MM.1S (cell line): ENCODE measurements around the gene CRKL.

ENCODE experiments used
- DNase-seq: peaks from one replicate; pipeline ENCODE4 v3.0.0-alpha.2; 2015
- H2AFZ ChIP-seq: fragments of 300-600 bp; sonication (generic); 2 replicates; pipeline ENCODE4 v1.6.0; 2016; ENCODE audit warnings: antibody characterized with exemption, low read length
- H3F3A ChIP-seq: fragments of 300-600 bp; sonication (generic); 2 replicates; pipeline ENCODE4 v1.6.1; 2016; ENCODE audit warnings: mild to moderate bottlenecking, antibody characterized with exemption, low read length, moderate library complexity, mixed read lengths; ENCODE audit not compliant: insufficient read depth
- H3K27ac ChIP-seq: fragments of 300-600 bp; sonication (generic); 2 replicates; pipeline ENCODE4 v1.5.1; 2016; ENCODE audit warnings: mild to moderate bottlenecking, low read length
- H3K27me3 ChIP-seq: fragments of 300-600 bp; sonication (generic); replicated peaks from 2 replicates; pipeline ENCODE4 v1.6.0; 2016; ENCODE audit warnings: low read length; ENCODE audit not compliant: insufficient read depth
- H3K36me3 ChIP-seq: fragments of 300-600 bp; sonication (generic); replicated peaks from 2 replicates; pipeline ENCODE4 v1.6.1; 2016; ENCODE audit warnings: mild to moderate bottlenecking, low read length, mixed read lengths; ENCODE audit not compliant: insufficient read depth
- H3K4me1 ChIP-seq: fragments of 300-600 bp; sonication (generic); 2 replicates; pipeline ENCODE4 v1.6.1; 2016; ENCODE audit warnings: low read length, mixed read lengths
- H3K4me2 ChIP-seq: fragments of 300-600 bp; sonication (generic); 2 replicates; pipeline ENCODE4 v1.6.0; 2016; ENCODE audit warnings: low read depth, low read length
- H3K4me3 ChIP-seq: fragments of 300-600 bp; sonication (generic); 2 replicates; pipeline ENCODE4 v1.5.1; 2016; ENCODE audit warnings: low read length, mixed read lengths
- H3K79me2 ChIP-seq: fragments of 300-600 bp; sonication (generic); 2 replicates; pipeline ENCODE4 v1.6.1; 2016; ENCODE audit warnings: mixed run types, low read length, mixed read lengths
- H3K9ac ChIP-seq: fragments of 300-600 bp; sonication (generic); 2 replicates; pipeline ENCODE4 v1.6.1; 2016; ENCODE audit warnings: low read length, mixed read lengths
- H3K9me2 ChIP-seq: fragments of 300-600 bp; sonication (generic); replicated peaks from 2 replicates; pipeline ENCODE4 v1.6.1; 2016; ENCODE audit warnings: mild to moderate bottlenecking, low read length, mixed read lengths; ENCODE audit not compliant: insufficient read depth
- H3K9me3 ChIP-seq: fragments of 300-600 bp; sonication (generic); replicated peaks from 2 replicates; pipeline ENCODE4 v1.6.1; 2016; ENCODE audit warnings: mild to moderate bottlenecking, low read length, mixed read lengths; ENCODE audit not compliant: insufficient read depth
- H4K20me1 ChIP-seq: fragments of 300-600 bp; sonication (generic); 2 replicates; pipeline ENCODE4 v1.6.1; 2016; ENCODE audit warnings: mild to moderate bottlenecking, low read length, moderate library complexity, mixed read lengths; ENCODE audit not compliant: insufficient read depth
- CTCF ChIP-seq: fragments of 300-600 bp; sonication (generic); IDR thresholded peaks from 2 replicates; pipeline ENCODE4 v1.5.1; 2016; ENCODE audit warnings: antibody characterized with exemption, low read length, mixed read lengths
- EZH2 ChIP-seq: fragments of 300-600 bp; sonication (generic); optimal IDR thresholded peaks from 2 replicates; pipeline ENCODE3; 2017; ENCODE audit warnings: low read depth, mild to moderate bottlenecking, antibody characterized with exemption, low read length, mixed read lengths
- EZH2phosphoT487 ChIP-seq: fragments of 300-600 bp; sonication (generic); IDR thresholded peaks from 2 replicates; pipeline ENCODE4 v1.6.1; 2018; ENCODE audit warnings: antibody characterized with exemption, low read length

CRKL gene

DNA sequence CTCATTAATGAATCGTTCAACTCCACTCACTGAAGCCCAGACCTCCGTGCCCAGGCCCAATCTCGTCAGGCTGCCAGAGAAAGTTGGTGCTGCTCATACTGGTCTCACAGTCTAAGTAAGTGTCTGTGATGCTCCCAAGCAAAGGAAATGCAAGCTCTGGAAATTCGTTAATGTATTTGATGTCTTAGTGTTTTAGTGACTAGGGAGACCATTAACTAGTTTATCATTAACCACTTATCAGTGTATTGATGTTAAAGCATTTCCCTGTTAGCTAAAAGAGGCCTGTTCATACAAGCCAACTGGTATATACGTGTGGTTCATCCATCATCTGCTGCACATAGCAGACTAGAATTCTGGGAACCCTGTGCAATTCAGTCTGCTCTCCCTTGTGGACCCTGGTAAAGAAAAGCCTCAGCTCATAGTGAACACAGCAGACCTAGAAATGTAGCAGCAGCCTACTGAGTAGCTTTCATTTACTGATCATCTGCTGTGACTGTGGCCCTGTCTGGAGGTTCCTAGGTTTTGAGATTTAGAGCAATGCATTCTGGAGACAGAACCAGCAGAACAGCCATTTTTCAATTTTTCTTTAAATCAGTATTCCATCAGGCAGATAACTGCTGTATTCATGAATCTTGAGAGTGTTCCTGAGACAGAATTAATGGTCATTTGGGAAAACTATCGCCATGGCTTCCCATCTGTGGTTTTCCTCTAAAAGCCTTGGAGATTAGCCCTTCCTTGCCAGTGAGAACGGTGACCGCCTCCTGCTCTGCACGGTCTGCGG, 34.1 kb downstream of the CRKL start:
- H3K27me3 ChIP-seq: no peaks in the 10 kb centered on the region
- H3K4me1 ChIP-seq: no peaks in the 10 kb centered on the region
- H3F3A ChIP-seq: no peaks in the 10 kb centered on the region; the same call in 1 of the 2 replicates
- H3K79me2 ChIP-seq: peaks cover 72% of the 10 kb centered on the region
- no peak overlapping the region for H3K9ac ChIP-seq
- H2AFZ ChIP-seq: no peak overlapping the region
- H3K9me2 ChIP-seq: no peaks in the 10 kb centered on the region
- DNase-seq: no peak
- TF ChIP-seq EZH2 (no peak), CTCF (no peak), EZH2phosphoT487 (no peak)
- H3K4me2 ChIP-seq: no peak overlapping the region
- peaks cover 37% of the 10 kb centered on the region for H4K20me1 ChIP-seq
- peaks cover 9% of the 10 kb centered on the region for H3K36me3 ChIP-seq
- no peaks in the 10 kb centered on the region for H3K9me3 ChIP-seq
- no peak overlapping the region for H3K4me3 ChIP-seq
- H3K27ac ChIP-seq: no peak overlapping the region

GRCh38 chr22:20951932-20952380, 34.7 kb downstream of the CRKL start:
- Histone ChIP-seq H3K9me2 (no peaks in the 10 kb centered on the region), H3K36me3 (peaks cover 9% of the 10 kb centered on the region), H3K27me3 (no peaks in the 10 kb centered on the region), H3K79me2 (peaks cover 66% of the 10 kb centered on the region), H3K27ac (no peak overlapping the region), H2AFZ (no peak overlapping the region), H3K9ac (no peak overlapping the region), H3F3A (no peaks in the 10 kb centered on the region; the same call in 1 of the 2 replicates), H3K4me2 (no peak overlapping the region), H3K4me1 (no peaks in the 10 kb centered on the region), H4K20me1 (peaks cover 31% of the 10 kb centered on the region), H3K4me3 (no peak overlapping the region), H3K9me3 (no peaks in the 10 kb centered on the region)
- DNase-seq: no peak
- no peak for TF ChIP-seq CTCF
- TF ChIP-seq EZH2phosphoT487: no peak
- TF ChIP-seq EZH2: no peak

GRCh38 chr22:20952544-20953341, 35.5 kb downstream of the CRKL start:
- Histone ChIP-seq H3K9me3 (no peaks in the 10 kb centered on the region), H3K36me3 (peaks cover 9% of the 10 kb centered on the region), H3K27ac (no peak overlapping the region), H3K9ac (no peak overlapping the region), H3K4me2 (no peak overlapping the region), H2AFZ (no peak overlapping the region), H3F3A (no peaks in the 10 kb centered on the region; the same call in 1 of the 2 replicates), H3K79me2 (peaks cover 58% of the 10 kb centered on the region), H4K20me1 (peaks cover 27% of the 10 kb centered on the region), H3K4me1 (no peaks in the 10 kb centered on the region), H3K4me3 (no peak overlapping the region), H3K9me2 (no peaks in the 10 kb centered on the region), H3K27me3 (no peaks in the 10 kb centered on the region)
- TF ChIP-seq EZH2phosphoT487 (no peak), CTCF (no peak), EZH2 (no peak)
- DNase-seq: no peak
